Activated CD4-positive, alpha-beta T cell treated with anti-CD3 and anti-CD28 coated beads, Interleukin-2, amount 50 U/mL, for 4 hours (primary cell): Measurements from ENCODE around the gene ANKRD33.

Experiments used
- DNase-seq, 2 experiments: peaks; one replicate each; pipeline ENCODE4 v3.0.0-alpha.2; 2020

The ANKRD33 gene

DNA sequence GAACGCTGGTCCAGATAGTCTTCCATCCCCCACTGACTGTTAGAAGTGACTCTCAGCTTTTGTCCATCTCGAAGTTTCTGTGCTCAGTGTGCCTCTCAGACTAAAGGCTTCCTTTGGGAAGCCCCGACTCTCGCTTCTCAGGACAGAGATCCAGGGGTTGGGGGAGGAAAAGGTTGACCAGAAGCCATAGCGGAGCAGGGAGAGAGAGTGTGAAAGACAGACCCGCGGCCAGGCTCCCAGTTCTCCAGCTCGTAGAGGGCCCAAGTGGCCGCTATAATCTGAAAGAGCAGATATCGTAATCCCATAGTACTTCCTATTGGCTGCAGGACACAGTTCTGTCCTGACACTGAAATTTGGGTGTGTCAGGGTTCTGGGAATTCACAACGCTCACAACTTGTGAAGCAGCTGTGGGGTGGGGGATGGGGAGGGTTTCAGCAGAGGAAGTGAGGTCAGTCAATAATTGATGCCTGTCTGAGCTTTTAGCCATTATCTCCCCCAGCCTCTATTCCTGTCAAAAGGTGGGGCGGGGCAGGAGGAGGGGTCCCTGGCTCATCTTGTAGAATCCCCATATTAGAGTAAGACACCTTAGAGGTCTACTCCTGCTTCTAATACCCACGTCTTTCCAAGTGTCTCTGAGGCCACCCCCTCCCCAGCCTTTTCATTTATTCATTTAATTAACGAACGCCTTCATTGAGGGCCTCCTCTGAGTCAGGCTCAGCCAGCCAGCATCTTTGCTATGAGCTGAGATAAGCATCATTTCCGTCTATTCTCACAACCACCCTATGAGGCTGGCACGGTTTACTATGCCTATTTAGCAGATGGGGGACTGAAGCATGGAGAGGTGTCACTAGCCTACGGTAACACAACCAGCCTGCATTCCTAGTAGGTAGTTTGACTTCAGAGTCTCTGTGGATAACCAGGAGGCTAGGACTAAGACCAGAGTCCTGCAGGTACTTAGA, 17.8 kb downstream of the ANKRD33 start:
- DNase-seq: no peak

DNA sequence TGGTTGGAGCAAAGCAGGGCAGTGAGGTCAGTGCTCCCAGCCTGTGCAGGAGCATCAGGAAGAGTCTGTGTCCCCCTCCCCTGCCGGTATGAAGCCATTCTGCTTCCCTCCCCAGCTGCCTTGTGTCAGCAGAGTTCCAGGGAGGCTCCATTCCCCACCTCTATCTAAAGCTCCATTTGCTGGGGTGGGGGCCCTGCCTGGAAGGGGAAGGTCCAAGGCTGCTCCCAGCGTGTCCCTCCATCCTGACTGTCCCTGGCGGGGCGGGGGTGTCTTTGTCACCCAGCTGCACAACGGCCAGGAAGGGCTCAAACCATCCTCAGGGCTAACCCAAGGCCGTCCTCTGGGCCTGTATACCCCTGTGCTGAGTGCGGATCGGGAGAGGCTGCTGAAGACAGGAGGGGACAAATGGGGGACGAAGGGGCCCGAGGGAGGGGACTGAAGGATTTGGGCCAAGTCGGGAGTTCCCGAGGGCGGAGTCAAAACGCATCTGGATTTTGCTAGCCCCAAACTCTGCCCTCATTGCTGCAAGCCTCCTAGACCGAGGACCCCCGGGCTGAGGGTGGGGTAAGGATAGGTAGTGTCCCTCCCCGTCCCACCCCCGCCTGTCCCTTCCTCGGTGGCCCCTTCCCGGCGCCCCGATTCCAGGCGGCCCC, 18.7 kb downstream of the ANKRD33 start:
- DNase-seq: no peak

DNA sequence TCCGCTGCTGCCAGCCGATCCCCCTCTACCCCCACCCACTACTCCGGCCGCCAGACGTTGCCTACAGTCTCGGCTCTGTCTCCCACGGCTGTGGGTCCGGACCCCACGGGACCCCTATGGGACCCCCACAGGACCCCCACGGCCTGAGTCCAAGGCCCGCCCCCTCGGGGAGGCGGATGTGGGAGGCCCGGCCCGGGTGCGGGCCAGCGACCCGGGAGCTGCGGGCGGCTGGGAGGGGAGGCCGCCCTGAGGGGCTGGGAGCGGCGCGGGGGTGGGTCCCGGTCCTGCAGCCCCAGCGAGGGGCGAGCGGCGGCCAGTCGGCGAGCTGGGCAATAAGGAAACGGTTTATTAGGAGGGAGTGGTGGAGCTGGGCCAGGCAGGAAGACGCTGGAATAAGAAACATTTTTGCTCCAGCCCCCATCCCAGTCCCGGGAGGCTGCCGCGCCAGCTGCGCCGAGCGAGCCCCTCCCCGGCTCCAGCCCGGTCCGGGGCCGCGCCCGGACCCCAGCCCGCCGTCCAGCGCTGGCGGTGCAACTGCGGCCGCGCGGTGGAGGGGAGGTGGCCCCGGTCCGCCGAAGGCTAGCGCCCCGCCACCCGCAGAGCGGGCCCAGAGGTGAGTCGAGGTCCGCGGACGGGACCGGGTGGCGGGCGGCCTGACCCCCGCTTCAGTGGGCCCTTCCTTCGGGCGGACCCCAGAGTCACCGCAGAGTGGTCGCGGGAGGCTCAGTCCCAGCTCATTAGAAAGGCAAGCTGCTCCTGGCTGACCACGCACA, 19.4 kb downstream of the ANKRD33 start, which contains the start of gene ACVRL1:
TSS of gene ACVRL1 (plus strand) at position 422 of the 773 bp plus-strand sequence. CDS start 4,971 bp downstream, outside the sequence.
- DNase-seq: no peak

DNA sequence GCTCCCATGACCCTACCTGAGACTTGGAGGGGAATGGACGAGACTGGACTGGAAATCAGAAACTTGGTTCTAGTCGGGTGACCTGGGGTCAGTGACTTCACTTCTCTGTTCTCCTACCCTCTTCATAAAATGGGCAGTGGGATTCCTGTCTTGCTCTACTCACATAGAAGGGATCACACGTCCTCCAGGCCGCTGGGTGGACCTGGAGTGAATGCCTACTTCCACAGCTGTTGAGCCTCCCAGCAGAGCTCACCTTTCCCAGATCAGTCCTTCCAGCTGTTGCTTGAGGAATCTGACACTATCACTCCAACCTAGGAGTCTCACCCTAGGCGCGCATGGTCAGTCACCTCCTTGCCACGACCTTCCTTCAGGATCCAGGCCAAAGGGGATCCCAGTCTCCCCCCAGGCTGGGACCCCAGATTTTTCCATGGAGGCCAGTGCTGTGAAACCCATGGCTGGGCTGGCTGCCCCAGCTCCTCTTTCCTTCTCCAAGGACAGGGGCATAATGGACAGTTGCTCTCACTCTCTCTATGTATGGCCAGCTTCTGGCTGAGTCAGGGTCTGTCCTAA, 20.0 kb downstream of the ANKRD33 start:
- DNase-seq: no peak

DNA sequence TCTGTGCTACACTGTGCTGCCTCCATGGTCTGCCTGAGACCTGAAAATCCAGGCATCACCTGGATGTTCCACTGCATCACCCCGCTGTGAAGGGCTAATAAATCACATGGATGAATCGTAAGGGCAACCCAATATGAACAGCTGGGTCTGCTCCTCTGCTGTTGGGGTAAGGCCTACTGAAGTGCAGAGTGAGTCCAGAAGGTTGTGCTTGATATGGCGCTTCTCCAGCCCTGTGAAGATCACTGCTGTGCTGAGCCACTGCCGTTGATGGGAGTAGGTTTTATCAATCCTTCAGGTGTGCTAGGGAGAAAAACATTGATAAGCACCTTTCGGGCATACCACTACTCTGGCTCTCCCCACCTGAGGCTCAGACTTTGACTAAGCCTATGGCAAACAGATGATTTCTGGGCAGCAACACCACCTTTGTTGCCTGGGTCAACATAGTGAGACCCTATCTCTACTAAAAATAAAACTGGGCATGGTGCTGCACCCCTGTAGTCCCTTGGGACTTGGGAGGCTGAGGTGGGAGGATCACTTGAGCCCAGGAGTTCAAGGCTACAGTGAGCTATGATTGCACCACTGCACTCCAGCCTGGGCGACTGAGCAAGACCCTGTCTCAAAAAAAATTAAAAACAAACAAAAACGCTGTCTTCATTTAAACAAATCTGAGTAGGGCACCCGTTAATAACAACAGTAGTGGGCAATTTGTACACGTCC, 21.1 kb downstream of the ANKRD33 start:
- DNase-seq: no peak

DNA sequence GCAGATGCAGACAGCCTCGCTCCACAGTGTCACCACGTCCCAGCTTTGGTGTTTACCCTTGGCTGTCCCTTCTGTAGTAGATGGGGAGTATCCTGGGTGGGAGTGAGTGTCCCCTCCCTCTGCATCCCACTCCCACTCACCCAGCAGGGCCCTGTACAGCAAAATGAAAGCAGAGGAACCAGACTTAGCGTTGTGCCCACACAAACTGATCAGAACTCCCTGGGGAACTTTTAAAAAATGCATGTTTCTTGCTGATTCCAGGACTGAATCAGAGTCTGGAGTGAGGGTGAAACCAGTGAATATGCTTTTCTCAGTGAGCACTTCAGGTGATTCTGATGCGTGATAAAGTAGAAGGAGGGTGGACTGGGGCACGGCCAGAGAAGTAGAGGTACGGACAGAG, 22.3 kb downstream of the ANKRD33 start:
- DNase-seq: no peak

DNA sequence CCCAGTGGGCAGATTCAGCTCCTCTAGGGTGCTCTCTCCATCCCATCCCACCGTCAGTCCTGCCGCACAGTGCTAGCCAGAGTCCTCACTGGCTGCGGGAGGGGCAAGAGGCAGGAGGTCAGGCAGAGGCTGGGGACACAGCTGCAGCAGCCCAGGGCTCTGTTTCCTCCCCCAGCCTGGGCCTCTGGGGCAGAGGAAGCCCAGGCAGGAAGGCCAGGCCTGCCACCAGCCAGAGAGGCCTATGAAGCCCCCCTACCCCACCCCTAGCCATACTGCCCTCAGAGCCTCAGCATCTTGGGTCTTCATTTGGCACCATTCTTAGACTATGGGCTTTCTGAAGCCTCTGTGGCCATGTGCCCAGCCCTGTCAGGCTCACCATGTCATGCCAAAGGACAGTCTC, 22.8 kb downstream of the ANKRD33 start:
- DNase-seq: no peak

DNA sequence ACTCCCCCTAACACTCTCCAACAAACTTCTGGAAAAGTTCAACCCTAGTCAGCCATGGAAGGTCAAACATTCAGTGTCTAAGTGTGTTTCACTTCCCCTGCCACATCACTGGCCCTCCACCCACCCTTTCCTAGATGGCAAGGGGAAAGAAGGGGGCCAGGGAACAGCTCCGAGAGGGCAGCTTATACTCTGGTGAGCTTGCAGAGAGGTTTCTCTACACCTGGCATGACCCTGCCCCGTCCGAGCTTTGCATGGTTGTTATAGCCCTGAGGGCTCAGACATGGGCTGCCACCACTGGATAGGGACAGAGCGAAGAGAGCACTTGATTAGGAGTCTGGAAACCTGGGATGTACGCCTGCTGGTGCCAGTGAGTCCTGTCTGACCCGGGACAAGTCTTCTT, 23.4 kb downstream of the ANKRD33 start:
- no peak for DNase-seq

DNA sequence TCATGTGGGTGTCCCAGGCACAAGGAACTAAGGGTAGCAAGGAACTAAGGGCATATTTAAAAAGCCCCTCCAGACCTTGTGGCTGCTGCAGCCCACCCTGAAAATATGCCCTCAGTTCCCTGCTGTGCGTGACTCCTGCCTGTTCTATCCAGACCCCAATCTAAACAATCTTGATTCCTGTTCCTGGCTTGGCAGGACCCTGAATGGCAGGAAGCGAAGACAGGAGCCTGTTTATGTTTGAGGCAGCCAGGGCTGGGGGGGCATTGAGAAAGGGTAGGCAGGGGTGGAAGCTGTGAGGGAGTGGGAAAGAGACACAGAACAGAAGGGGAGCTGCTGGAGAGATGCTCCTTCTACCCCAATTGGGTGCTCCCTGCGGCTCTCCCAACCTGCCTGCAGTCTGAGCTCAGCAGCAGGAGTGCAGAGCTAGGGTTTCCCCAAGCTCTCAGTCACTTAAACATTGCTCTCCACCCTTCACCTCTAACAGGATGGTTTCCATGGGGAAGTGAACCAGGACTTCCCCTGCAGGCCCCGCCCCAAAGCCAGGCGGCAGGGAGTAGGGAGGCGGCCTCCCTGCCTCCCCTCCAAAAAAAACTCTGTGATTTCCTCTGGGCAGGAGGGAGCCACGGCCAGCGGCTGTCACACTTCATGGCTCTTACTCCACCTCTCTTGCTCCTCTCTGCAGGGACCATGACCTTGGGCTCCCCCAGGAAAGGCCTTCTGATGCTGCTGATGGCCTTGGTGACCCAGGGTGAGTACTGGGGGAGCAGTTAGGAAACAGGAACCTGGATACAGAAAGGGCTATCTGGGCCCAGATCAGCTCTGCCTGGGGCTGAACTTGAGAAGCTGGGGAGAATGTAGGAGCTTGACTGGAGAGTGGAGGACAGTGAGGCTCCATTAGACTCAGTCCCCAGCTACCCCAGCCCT, 24.1 kb downstream of the ANKRD33 start:
- no peak for DNase-seq

DNA sequence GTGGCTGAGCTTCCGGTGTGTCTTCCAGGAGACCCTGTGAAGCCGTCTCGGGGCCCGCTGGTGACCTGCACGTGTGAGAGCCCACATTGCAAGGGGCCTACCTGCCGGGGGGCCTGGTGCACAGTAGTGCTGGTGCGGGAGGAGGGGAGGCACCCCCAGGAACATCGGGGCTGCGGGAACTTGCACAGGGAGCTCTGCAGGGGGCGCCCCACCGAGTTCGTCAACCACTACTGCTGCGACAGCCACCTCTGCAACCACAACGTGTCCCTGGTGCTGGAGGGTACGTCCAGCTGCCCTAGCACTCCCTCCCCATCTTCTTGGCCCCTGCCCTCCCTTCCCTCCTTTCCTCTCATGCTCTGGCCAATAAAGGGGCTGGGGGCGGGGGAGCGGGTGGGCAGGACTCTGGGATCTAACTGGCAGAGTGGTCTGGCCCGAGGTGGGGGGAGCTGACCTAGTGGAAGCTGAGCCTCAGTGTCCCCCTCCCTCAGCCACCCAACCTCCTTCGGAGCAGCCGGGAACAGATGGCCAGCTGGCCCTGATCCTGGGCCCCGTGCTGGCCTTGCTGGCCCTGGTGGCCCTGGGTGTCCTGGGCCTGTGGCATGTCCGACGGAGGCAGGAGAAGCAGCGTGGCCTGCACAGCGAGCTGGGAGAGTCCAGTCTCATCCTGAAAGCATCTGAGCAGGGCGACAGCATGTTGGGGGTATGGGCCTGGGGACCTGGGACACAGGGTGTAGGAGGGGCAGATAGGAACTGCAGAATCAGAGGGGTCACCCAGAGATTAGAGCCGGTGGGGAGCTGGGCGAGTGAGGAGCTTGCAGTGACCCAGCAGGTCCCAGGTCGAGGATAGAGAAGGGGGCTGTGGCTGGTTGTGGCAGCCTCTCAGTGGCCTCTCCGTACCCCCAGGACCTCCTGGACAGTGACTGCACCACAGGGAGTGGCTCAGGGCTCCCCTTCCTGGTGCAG, 25.4 kb downstream of the ANKRD33 start:
- DNase-seq: no peak

DNA sequence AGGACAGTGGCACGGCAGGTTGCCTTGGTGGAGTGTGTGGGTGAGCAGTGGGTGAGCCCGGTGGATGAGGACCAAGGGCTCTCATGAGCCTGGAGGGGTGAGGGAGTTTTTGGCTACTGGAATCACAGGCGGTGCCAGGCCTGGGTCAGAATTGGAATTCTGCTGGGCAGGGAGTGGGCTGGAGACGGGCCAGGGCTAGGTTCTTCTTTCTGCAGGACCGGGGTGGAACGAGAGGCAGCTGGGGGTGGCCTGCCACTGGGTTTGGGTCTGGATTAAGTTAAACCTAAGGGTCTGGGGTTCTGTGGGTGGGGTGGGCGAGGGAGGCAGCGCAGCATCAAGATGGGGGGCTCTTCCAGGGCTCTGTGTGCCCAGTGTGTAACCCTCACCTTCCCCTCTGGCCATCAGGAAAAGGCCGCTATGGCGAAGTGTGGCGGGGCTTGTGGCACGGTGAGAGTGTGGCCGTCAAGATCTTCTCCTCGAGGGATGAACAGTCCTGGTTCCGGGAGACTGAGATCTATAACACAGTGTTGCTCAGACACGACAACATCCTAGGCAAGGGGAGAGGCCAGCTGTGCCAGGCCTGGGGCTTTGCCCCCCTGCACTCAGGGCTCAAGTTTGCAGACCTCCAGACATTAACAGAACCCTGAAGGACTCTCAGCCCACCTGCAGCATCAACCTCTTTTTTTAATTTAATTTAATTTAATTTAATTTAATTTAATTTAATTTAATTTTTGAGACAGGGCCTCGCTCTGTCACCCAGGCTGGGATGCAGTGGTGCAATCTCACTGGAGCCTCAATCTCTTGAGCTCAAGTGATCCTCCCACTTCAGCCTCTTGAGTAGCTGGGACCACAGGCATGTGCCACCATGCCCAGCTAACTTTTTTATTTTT, 26.4 kb downstream of the ANKRD33 start:
- no peak for DNase-seq

DNA sequence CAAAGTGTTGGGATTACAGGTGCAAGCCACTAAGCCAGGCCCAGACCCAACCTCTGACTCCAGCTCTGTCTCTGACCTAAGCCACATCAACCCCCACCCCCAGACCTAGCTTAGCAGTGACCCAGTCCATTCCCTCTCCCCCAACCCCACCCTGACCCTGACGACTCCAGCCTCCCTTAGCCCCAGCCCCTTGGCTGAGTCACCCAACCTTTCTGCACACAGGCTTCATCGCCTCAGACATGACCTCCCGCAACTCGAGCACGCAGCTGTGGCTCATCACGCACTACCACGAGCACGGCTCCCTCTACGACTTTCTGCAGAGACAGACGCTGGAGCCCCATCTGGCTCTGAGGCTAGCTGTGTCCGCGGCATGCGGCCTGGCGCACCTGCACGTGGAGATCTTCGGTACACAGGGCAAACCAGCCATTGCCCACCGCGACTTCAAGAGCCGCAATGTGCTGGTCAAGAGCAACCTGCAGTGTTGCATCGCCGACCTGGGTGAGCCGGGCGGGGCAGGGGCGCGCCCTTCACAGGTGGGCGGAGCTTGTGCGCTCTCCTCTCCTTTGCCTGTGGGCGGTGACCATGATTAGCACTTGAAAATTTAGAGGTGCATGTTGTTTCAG, 27.2 kb downstream of the ANKRD33 start:
- DNase-seq: no peak

DNA sequence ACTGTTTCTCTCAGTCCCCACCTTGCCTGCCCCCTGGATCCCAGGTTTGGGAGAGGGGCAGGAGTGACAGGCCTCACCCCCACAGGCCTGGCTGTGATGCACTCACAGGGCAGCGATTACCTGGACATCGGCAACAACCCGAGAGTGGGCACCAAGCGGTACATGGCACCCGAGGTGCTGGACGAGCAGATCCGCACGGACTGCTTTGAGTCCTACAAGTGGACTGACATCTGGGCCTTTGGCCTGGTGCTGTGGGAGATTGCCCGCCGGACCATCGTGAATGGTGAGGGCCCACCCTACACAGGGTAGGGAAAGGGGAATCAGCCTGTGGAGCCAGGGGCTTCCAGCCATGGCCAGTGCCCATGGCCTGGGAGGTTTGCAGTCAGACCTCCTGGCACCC, 28.0 kb downstream of the ANKRD33 start:
- no peak for DNase-seq

DNA sequence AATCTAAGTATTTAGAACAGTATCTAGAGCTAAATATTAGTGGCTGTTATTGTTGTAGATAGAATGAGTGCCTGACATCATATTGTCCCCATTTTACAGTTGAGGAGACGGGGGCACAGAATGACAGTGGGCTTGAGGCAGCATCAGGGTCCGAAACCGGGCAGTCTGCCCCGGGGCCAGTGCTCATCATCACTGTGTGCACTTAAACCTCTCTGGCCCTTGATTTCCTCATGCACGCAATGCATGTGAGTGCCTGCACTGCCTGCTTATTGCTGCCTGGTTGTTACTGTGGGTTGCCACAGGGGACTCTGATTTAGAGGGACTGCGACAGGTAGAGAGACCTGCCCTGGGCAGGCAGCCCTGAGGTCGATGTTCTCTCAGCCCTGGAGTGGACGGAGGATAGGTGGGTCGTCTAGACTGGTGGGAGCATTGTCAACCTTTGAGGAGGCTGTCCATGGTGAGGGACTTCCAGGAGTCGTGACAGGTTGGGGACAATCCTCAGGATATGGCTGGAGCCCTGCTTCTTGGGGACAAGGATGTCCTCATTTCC, 29.2 kb downstream of the ANKRD33 start:
- no peak for DNase-seq

DNA sequence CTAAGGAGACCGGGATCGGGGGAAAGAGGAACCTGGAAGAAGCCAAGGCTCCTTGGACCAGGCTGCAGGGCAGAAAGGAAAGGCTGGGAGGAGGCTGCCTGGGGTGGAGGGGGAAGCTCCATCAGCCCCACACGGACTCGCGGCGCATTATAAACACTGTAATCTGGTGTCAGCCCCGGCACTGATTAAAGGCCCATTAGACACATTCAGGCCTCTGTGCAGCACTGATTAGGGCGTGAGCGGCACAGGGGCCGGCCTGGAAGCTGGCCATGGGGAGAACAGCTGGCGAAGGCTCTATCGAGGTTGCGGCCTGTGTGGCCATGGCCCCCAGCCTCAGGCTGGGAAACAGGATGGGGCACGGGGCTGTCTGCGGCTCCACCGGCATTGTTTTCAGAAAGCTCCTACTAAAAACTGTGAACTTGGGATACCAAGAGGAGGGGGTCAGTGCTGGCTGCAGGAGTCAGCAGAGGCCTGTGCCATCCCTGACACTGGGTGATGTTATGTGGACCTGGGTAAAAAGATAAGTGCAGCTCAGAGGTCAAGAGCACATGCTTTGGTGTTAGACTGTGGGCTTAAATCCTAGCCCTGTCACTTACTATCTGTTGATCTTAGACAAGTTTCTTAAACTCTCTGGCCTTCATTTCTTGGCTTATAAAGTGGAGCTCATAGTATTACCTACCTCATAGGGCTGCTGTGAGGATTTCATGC, 30.0 kb downstream of the ANKRD33 start:
- no peak for DNase-seq

DNA sequence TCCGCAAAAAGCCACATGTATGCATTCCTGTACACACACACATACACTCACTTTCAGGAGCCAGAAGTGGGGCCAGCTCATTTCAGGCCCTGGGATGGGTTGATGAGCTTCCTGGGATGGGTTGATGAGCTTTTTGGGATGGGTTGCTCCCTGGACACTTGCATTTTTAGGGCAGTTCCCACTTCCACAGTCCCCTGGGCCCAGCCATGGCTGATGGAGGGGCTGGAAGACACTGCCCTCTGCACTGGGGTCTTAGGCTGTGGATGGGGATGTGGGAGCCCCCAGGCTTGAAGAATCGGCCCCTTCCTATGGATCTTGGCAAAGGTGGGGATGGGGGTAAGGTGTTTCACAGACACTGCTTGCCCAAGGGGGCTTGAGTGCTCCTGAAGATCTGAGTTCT, 32.1 kb downstream of the ANKRD33 start:
- no peak for DNase-seq

DNA sequence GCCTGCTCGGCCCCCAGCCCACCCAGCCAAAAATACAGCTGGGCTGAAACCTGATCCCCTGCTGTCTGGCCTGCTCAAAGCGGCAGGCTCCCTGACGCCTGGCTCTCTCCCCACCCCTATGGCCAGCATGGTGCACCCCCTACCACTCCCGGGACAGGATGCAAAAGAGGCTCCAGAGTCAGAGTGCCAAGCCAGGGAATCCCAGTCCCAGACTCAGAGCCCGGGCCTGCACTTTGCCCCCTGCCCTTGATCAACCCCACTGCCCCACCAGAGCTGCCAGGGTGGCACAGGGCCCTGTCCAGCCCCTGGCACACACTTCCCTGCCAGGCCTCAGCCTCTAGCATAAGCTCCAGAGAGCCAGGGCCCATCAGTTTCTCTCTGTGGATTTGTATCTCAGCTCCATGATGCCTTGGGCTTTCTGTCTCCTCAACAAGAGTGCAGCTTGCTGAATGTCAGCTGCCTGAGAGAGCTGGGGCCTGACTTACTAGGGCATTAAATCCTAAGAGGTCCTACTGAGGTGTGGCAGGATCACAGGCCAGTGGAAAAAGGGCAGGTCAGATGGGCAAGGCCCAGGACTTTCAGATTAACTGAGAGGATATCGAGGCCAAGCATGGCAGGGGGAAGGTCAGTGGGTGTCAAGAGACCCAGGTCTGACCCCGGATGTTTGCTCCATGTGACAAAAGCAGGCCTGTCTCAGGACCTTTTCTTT, 33.3 kb downstream of the ANKRD33 start:
- no peak for DNase-seq
